PFSK-1 (cell line): ENCODE data around the gene SPEM1.

ENCODE experiments used
- FOXP2 ChIP-seq: optimal IDR thresholded peaks from 2 replicates; pipeline ENCODE3; 2011; ENCODE audit warnings: borderline replicate concordance, control low read depth, inconsistent platforms; ENCODE audit not compliant: insufficient read depth; ENCODE audit errors: extremely low read length, extremely low read depth
- POLR2AphosphoS5 ChIP-seq: IDR thresholded peaks from 2 replicates; pipeline ENCODE4 v1.6.1; 2012; ENCODE audit warnings: low read depth, mild to moderate bottlenecking, control low read depth, low read length, moderate library complexity
- REST ChIP-seq, 2 experiments: IDR thresholded peaks; 2 replicates each; pipeline versions ENCODE4 v1.6.1 to v1.8.0; 2011 to 2012; ENCODE audit warnings: low read depth in 2 of 2, low read length in 2 of 2, control low read depth in 1 of 2, inconsistent platforms in 1 of 2, mild to moderate bottlenecking in 1 of 2, moderate library complexity in 1 of 2; ENCODE audit not compliant: insufficient read depth in 1 of 2
- SIN3A ChIP-seq: IDR thresholded peaks from 2 replicates; pipeline ENCODE4 v1.6.1; 2012; ENCODE audit warnings: mild to moderate bottlenecking, low read length, moderate library complexity, borderline replicate concordance; ENCODE audit not compliant: insufficient read depth
- TAF1 ChIP-seq: IDR thresholded peaks from 2 replicates; pipeline ENCODE4 v1.6.1; 2012; ENCODE audit warnings: low read length, control low read depth, borderline replicate concordance; ENCODE audit not compliant: insufficient read depth

Gene SPEM1

DNA sequence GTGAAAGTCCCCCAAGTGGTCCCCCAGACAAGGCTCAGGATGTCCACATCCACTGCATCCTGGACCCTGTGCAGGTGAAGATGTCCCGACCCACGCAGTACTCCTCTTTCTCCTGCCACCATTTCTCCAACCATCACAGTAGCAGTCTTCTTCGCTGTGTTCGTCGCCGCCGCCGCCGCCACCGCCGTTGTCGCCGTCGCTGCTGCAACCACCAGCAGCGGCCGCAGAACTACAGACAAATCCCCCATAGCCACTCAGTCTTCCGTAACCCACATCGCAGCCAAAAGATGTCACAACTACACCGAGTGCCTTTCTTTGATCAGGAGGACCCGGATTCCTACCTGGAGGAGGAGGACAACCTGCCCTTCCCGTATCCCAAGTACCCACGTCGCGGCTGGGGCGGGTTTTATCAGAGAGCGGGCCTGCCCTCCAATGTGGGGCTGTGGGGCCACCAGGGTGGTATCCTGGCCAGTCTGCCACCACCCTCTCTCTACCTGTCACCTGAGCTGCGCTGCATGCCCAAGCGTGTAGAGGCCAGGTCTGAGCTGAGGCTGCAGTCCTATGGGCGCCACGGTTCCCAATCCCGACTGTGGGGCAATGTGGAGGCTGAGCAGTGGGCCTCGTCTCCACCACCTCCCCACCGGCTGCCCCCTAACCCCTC lies 6.2 kb downstream of the SPEM1 start:
- TF ChIP-seq SIN3A: no peak
- TF ChIP-seq FOXP2: no peak
- no peak for TF ChIP-seq REST (IDR thresholded peaks at IDR 0.05; ENCODE audit: insufficient read depth in 1 of 2, low read depth in 2 of 2, low read length in 2 of 2)
- TF ChIP-seq POLR2AphosphoS5: no peak
- no peak for TF ChIP-seq TAF1

GRCh38 chr17:7426896-7427489 lies 6.9 kb downstream of the SPEM1 start:
- TF ChIP-seq SIN3A: no peak
- TF ChIP-seq POLR2AphosphoS5: no peak
- TF ChIP-seq TAF1: no peak
- TF ChIP-seq FOXP2: no peak
- no peak for TF ChIP-seq REST (IDR thresholded peaks at IDR 0.05; ENCODE audit: insufficient read depth in 1 of 2, low read depth in 2 of 2, low read length in 2 of 2)

DNA sequence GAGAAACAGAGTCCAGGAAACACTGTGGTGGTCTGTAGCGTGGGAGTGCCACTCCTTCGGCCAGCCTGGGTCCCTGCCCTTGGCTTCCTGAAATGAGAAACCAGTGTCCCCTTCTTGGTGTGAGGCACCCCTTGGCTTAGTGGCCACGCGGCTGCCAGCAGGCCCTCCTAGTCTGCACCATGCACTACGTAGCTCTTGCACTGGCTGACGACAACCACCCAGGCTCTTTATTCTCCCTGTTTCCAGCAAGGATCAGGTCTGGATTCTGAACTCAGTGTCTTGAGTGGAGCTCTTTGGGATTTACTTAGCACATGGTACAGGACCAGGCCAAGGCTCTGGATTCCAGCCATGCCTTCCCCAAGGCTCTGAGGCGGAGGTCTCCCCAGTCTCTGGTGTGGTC lies 7.4 kb downstream of the SPEM1 start:
- TF ChIP-seq SIN3A: no peak
- no peak for TF ChIP-seq POLR2AphosphoS5
- TF ChIP-seq TAF1: no peak

- no peak for TF ChIP-seq TAF1
These were observed 8.4 kb downstream of the SPEM1 start, which contains the start of gene SPEM3 for GRCh38 chr17:7428557-7428956. Gene SPEM3 (plus strand): TSS chr17:7428857. CDS start chr17:7428903, 46 bp downstream.

DNA sequence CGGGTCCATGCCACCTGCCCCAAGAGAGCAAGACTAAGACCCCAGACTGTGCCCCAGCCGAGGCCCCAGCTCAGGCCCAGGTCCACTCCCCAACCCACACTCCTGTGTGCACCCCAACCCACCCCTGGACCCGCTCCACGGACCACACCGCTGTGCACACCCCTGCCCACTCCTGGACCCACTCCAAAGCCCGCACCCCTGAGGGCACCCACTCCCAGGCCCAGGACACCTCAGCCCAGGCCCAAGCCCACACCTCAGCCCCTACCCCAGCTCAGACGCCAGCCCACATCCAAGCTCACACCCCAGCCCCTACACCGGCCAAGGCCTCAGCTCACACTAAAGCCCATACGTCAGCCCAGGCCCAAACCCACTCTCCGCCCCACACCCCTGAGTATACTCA lies 9.6 kb downstream of the SPEM1 start:
- TF ChIP-seq REST (IDR thresholded peaks at IDR 0.05; ENCODE audit: insufficient read depth in 1 of 2, low read depth in 2 of 2, low read length in 2 of 2) (no peak), FOXP2 (no peak), POLR2AphosphoS5 (no peak), SIN3A (no peak), TAF1 (no peak)

DNA sequence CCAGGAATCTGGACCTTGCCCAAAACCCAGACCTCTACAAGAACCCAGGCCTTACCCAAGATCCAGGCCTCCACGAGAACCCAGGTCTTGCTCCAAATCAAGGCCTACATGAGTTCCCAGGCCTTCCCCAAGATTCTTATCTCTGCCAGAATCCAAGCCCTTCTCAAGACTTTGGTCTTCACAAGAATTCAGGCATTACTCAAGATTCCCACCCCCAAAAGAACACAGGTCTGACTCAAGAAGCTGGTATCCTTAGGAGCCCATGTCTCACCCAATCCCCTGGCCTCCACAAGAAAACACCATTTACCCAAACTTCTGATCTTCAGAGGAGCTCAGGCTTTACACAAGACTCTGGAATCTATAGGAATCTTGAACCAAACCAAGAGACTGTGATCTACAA lies 11.1 kb downstream of the SPEM1 start:
- TF ChIP-seq SIN3A (no peak), REST (IDR thresholded peaks at IDR 0.05; ENCODE audit: insufficient read depth in 1 of 2, low read depth in 2 of 2, low read length in 2 of 2) (no peak), POLR2AphosphoS5 (no peak)
